Common myeloid progenitor, CD34-positive (primary cell): Measurements from ENCODE around the gene LIPC.

Experiments used
- CTCF ChIA-PET: fragments of 350-600 bp; sonication (Branson Sonifier 250); formaldehyde crosslinking; loops from one replicate; lab custom pipeline; 2021; ENCODE audit warnings: antibody characterized with exemption; lab: Charles Lee
- POLR2A ChIA-PET: fragments of 350-600 bp; sonication (Branson Sonifier 250); formaldehyde crosslinking; loops from one replicate; lab custom pipeline; 2021; ENCODE audit warnings: antibody characterized with exemption; lab: Charles Lee
- DNase-seq, 3 donors: peaks; one replicate each; pipeline versions ENCODE4 v3.0.0 to v3.0.0-alpha.2; 2013
- H3K27ac ChIP-seq, 2 experiments: 1 replicate in 1 of 2; 2 replicates in 1 of 2; pipeline ENCODE4 v1.7.0; 2013; ENCODE audit warnings: inconsistent platforms in 2 of 2, low read length in 2 of 2, mild to moderate bottlenecking in 2 of 2, low read depth in 1 of 2, moderate library complexity in 1 of 2; ENCODE audit not compliant: severe bottlenecking in 2 of 2, insufficient read depth in 1 of 2, poor library complexity in 1 of 2
- H3K27me3 ChIP-seq, 5 experiments: replicated peaks in 2 of 5; 1 replicate in 3 of 5; 2 replicates in 2 of 5; pipeline versions ENCODE4 v1.6.1 to v1.7.0; 2013; ENCODE audit warnings: low read length in 4 of 5, mild to moderate bottlenecking in 2 of 5, moderate library complexity in 2 of 5, inconsistent platforms in 1 of 5; ENCODE audit not compliant: insufficient read depth in 5 of 5, control insufficient read depth in 4 of 5
- H3K36me3 ChIP-seq, 4 experiments: 1 replicate in 2 of 4; 2 replicates in 2 of 4; pipeline versions ENCODE4 v1.6.1 to v1.7.0; 2013; ENCODE audit warnings: low read length in 3 of 4, control low read depth in 1 of 4, mild to moderate bottlenecking in 1 of 4; ENCODE audit not compliant: control insufficient read depth in 4 of 4, insufficient read depth in 4 of 4
- H3K4me1 ChIP-seq, 4 experiments: 1 replicate in 3 of 4; 2 replicates in 1 of 4; pipeline versions ENCODE4 v1.6.1 to v1.7.1; 2013; ENCODE audit warnings: low read length in 3 of 4, mild to moderate bottlenecking in 3 of 4, control low read depth in 1 of 4, inconsistent platforms in 1 of 4, moderate library complexity in 1 of 4; ENCODE audit not compliant: control insufficient read depth in 4 of 4, insufficient read depth in 4 of 4; ENCODE audit errors: control extremely low read depth in 1 of 4
- H3K4me3 ChIP-seq, 7 experiments: 1 replicate in 4 of 7; 2 replicates in 3 of 7; pipeline versions ENCODE4 v1.5.1 to v1.7.0; 2013; ENCODE audit warnings: mild to moderate bottlenecking in 7 of 7, low read length in 6 of 7, moderate library complexity in 6 of 7, inconsistent platforms in 2 of 7, low read depth in 2 of 7, control low read depth in 1 of 7; ENCODE audit not compliant: insufficient read depth in 4 of 7, control insufficient read depth in 1 of 7; ENCODE audit errors: extremely low read depth in 1 of 7
- H3K9me3 ChIP-seq, 5 experiments: 1 replicate in 4 of 5; 2 replicates in 1 of 5; pipeline versions ENCODE4 v1.6.1 to v1.7.1; 2013; ENCODE audit warnings: low read length in 4 of 5, mild to moderate bottlenecking in 2 of 5, inconsistent platforms in 1 of 5, low read depth in 1 of 5, moderate library complexity in 1 of 5; ENCODE audit not compliant: control insufficient read depth in 4 of 5, insufficient read depth in 2 of 5; ENCODE audit errors: control extremely low read depth in 1 of 5
- whole genome bisulfite sequencing: methylation state at CpG from one replicate; pipeline ENCODE4 v1.1.5; 2013; ENCODE audit not compliant: insufficient coverage; 5-methylcytosine and 5-hydroxymethylcytosine counted together

The LIPC gene

DNA sequence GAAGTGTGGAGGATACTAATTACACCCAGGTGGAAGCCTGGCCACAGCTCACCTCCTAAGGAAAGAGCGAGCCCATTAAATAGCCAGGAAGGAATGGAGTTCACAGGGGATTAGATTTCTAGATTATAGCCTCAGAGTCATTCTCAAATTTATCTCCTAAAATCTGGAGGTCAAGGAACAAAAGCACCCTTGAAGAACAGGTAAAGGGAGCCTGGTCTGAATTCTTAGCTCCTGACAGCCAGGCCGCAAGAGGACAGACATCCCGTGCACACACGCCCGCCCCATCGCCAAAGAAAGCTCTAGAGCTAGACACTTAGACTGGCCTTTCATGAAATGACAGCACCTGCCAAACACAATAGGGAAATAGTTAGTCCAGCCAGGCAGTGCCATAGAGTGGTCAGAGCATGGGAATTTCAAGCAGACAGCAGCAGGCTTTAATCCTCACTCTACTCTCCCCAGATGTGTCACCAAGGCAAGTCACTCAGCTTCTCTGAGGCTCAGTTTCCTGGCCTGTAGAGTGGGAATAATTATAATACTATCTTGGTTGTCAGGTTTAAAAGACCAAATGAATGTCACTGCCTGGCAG, 59.2 kb downstream of the LIPC start:
- ChIA-PET POLR2A (no interaction called here), CTCF (interaction anchor here (0.8 kb wide), 1 partner anchor 15 kb away, joined by 3 read pairs; no protein-coding TSS in a partner anchor)
- Histone ChIP-seq H3K4me1 (peaks cover 0 to 19% (median 5%) of the 10 kb centered on the region in 4 experiments), H3K27ac (no peak overlapping the region), H3K9me3 (peaks cover 0 to 17% (median 3%) of the 10 kb centered on the region in 5 experiments), H3K27me3 (no peaks in the 10 kb centered on the region), H3K36me3 (no peaks in the 10 kb centered on the region), H3K4me3 (no peak overlapping the region)
- WGBS, result 100% methylated on average over 5 of the region's 6 CpGs
- DNase-seq, result no peak

DNA sequence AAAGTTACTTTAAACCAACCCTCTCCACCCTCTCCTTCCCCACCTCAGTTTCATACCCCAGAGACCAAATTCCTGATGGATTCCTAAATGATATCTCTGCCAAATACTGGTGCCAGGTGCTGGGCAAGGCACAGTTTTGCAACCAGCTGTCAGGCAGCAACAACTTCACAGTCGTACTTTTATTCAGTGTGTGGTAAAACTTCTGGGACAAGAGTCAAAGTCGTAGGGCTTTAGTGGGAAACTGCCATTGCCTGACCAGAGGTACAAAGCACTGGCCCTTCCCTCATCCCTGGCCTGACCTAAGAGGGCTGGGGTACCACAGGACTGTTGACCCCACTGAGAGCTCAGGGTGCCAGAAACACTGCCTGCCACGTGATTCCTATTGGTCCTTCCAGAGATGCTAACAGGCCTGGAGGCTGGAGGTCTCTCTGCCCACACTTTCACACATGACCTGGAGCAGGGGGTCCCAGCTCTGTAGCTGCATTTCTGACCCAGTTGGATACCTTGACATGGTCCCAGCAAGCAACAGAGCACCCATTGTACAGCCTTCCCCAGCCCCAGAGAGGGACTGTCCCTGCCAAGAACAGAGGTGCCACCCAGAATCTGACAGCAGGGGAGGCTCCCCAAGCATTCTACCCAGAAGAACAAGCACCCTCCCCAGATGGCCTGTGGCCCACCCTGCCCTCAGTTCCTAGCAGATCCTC, 59.9 kb downstream of the LIPC start:
- DNase-seq, result no peak
- peaks cover 0 to 18% (median 6%) of the 10 kb centered on the region in 4 experiments for H3K4me1 ChIP-seq
- no peaks in the 10 kb centered on the region for H3K27me3 ChIP-seq
- H3K4me3 ChIP-seq, result no peak overlapping the region
- no peaks in the 10 kb centered on the region for H3K36me3 ChIP-seq
- CTCF ChIA-PET, result interaction anchor here (0.8 to 1.5 kb wide), 4 partner anchors 14 to 52 kb away, joined by 3 to 5 read pairs (median 3); no protein-coding TSS in a partner anchor
- peaks cover 0 to 17% (median 3%) of the 10 kb centered on the region in 5 experiments for H3K9me3 ChIP-seq
- H3K27ac ChIP-seq, result no peak overlapping the region
- POLR2A ChIA-PET, result no interaction called here
- WGBS, result 97% methylated on average over 3 of the region's 3 CpGs

DNA sequence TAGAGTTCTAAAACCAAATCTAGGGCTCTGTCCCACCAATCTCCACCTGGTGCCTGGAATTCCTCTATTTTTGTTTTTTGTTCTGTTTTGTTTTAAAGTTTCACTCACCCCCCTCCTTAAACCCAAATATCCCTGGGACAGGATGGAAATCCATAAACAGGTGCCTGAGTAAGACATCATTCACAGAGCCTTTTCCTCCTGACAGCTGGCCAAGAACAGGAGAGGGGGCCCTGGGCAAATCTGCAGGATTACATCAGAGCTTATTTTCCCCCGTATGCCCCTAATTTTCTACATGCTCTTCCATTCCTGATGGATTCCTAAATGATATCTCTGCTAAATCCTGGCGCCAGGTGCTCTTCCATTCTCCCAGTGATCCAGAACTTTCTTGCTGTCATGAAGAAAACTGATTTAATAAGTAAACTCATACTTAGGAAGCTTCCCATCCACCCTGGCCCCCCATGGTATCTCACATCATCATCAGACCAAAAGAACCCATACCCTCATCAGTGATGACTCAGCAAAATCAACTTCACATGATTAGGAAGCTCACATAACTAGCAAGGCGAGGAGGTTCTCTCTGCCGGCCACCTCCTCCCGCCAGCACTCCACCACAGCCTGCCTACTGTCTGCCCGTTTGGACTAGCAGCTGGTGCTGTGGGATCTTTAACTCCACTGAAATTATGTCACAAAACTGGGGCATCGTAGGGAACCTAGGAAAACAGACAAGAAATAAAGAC, 61.0 kb downstream of the LIPC start:
- ChIA-PET CTCF (interaction anchor here (1.3 to 1.5 kb wide), 2 partner anchors 12 to 53 kb away, joined by 3 to 5 read pairs; no protein-coding TSS in a partner anchor), POLR2A (no interaction called here)
- WGBS, result 39% methylated on average over 6 of the region's 7 CpGs
- no peak overlapping the region for H3K4me3 ChIP-seq
- H3K27me3 ChIP-seq, result no peaks in the 10 kb centered on the region
- H3K4me1 ChIP-seq, result peaks cover 0 to 18% (median 6%) of the 10 kb centered on the region in 4 experiments
- peaks cover 0 to 17% (median 3%) of the 10 kb centered on the region in 5 experiments for H3K9me3 ChIP-seq
- H3K27ac ChIP-seq, result no peak overlapping the region
- DNase-seq, result peak; percentile 53 to 88 (median 85)
- no peaks in the 10 kb centered on the region for H3K36me3 ChIP-seq

DNA sequence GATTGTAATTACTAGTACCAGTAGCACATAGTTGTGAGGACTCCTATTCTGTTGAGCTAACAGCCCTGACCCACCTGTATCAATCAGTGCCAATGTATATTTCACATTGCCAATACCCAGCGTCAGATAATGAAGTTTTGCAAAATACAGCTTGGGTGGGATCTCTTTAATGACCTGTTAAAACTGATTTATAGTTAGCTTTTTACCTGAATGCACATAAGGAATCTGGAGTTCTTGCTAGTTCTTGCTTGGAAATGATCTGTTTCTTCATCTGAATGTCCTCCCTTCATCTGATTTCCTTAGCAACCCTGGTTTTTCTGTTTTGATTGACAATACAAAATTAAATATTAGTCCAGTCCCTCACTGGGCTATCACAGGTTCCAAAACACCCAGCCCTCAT, 62.8 kb downstream of the LIPC start:
- Histone ChIP-seq H3K27ac (no peak overlapping the region), H3K36me3 (no peaks in the 10 kb centered on the region), H3K27me3 (no peaks in the 10 kb centered on the region), H3K4me1 (peaks cover 0 to 18% (median 6%) of the 10 kb centered on the region in 4 experiments), H3K9me3 (peaks cover 0 to 7% (median 0%) of the 10 kb centered on the region in 5 experiments), H3K4me3 (no peak overlapping the region)
- DNase-seq, result no peak
- ChIA-PET CTCF (no interaction called here), POLR2A (no interaction called here)
- no CpG with 5 or more reads among the region's 1 CpG for WGBS

DNA sequence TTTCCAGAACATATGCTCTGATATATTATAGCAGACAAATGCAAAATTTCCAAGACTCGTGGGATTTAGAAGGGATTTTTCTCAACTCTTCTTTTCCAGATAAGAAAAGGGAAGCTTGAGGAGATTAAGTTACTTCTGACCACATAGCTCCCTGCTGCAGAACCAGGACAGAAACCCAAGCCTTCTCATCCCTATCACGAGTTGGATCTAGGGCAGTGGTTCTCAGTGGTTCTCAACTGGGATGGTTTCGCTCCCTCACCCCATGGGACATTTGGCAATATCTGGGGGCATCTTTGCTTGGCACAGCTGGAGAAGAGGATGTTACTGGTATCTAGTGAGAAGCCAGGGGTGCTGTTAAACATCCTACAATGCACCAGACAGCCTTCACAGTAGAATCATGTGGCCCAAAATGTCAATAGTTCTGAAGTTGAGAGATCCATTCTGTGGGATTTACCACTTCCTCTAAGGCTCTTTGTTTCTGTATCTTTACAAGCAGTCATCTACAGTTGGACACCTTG, 64.2 kb downstream of the LIPC start:
- no peaks in the 10 kb centered on the region for H3K27me3 ChIP-seq
- no peaks in the 10 kb centered on the region for H3K36me3 ChIP-seq
- H3K4me3 ChIP-seq, result no peak overlapping the region
- POLR2A ChIA-PET, result no interaction called here
- DNase-seq, result peak in 1 of 3 donors; percentile 41
- no peak overlapping the region for H3K27ac ChIP-seq
- WGBS, result 82% methylated on average over 3 of the region's 3 CpGs
- H3K4me1 ChIP-seq, result peaks cover 0 to 18% (median 6%) of the 10 kb centered on the region in 4 experiments
- CTCF ChIA-PET, result no interaction called here
- H3K9me3 ChIP-seq, result no peaks in the 10 kb centered on the region

DNA sequence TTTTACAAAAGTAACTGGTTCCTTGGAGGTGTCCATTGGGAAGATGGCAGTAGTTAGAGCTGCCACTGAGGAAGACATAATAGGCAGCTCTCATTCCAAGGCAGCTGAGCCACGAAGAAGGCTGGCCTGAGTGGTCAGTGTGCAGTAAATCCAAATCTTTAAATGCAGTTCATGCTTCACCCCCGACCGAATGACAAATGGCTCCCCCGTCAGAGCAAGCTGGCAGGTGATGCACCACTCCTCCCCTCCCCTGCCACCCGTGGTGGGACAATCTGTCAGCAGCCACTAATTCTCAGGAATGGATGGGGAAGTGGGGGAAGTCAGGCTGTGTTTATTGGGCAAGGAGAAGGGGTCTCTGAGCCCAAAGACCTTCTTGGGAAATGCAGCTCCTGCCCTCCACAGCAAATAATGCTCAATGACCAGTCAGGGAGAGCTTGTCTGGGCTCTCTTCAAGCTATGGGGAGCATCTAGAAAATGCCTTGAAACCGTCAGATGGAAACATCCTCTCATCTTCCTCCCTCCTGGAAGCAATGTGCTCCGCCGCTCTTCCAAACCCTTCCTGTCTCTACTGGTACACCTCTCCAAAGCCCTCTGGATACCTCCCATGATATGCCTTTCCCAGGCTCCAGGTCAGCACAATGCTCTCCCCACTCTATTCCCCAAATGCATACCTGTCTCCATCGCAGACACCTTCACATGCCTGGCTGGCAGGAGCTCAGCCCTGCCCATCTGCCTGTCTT, 65.4 kb downstream of the LIPC start:
- POLR2A ChIA-PET, result no interaction called here

More for the DNA sequence above, 65.4 kb downstream of the LIPC start:
- no peaks in the 10 kb centered on the region for H3K36me3 ChIP-seq
- CTCF ChIA-PET, result interaction anchor here (1.2 kb wide), 1 partner anchor 28 kb away, joined by 3 read pairs; no protein-coding TSS in a partner anchor
- H3K27ac ChIP-seq, result no peak overlapping the region
- no peaks in the 10 kb centered on the region for H3K9me3 ChIP-seq
- peaks cover 0 to 18% (median 6%) of the 10 kb centered on the region in 4 experiments for H3K4me1 ChIP-seq
- WGBS, result 97% methylated on average over 8 of the region's 9 CpGs
- H3K4me3 ChIP-seq, result no peak overlapping the region
- no peaks in the 10 kb centered on the region for H3K27me3 ChIP-seq
- DNase-seq, result no peak
